Adrenal gland (tissue), 5 donors: ENCODE data around the gene ZNF337.

ENCODE experiments used
- POLR2A ChIP-seq, 2 donors: fragments of 450-650 bp; IDR thresholded peaks; one replicate each; pipeline ENCODE4 v1.6.1; 2017; ENCODE audit warnings: antibody characterized with exemption in 2 of 2, mild to moderate bottlenecking in 2 of 2, moderate library complexity in 1 of 2
- TF ChIP-seq, protein P1 (sequence below), 6 experiments: fragments of 450-650 bp in 4 of 6; fragments of 200-600 bp in 2 of 6; sonication (generic) in 1 of 6; IDR thresholded peaks; 1 replicate in 5 of 6; 2 replicates in 1 of 6; pipeline versions ENCODE4 v1.5.1 to v1.8.0; 2016 to 2021; ENCODE audit warnings: antibody characterized with exemption in 6 of 6, mild to moderate bottlenecking in 2 of 6, moderate library complexity in 1 of 6
- donor health status: DM: no; HTN: no; CAD: no.

DNA sequence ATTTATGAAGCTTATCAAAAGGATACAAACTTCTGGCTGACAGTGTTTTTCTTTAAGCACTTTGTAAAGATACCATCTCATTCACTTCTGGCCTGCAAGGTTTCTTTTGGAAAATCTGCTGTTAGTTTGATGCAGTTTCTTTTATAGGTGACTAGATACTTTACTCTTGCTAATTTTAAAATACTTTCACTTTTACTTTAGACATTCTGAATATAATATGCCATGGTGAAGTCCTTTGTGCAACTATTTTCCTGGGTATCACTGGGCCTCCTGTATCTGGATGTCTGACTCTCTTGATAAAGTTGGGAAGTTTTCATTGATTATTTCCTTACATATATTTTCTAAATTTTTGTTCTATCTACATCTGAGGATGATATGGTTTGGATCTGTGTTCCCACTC lies 29.0 kb upstream of the ZNF337 start:
- TF ChIP-seq, protein P1, sequence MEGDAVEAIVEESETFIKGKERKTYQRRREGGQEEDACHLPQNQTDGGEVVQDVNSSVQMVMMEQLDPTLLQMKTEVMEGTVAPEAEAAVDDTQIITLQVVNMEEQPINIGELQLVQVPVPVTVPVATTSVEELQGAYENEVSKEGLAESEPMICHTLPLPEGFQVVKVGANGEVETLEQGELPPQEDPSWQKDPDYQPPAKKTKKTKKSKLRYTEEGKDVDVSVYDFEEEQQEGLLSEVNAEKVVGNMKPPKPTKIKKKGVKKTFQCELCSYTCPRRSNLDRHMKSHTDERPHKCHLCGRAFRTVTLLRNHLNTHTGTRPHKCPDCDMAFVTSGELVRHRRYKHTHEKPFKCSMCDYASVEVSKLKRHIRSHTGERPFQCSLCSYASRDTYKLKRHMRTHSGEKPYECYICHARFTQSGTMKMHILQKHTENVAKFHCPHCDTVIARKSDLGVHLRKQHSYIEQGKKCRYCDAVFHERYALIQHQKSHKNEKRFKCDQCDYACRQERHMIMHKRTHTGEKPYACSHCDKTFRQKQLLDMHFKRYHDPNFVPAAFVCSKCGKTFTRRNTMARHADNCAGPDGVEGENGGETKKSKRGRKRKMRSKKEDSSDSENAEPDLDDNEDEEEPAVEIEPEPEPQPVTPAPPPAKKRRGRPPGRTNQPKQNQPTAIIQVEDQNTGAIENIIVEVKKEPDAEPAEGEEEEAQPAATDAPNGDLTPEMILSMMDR (IDR thresholded peaks at IDR 0.05) = no peak
- no peak for TF ChIP-seq POLR2A (IDR thresholded peaks at IDR 0.05)
